Measurements from ENCODE around the gene SLC44A5.
"Not testable (repeated sequence)": the region's sequence is repeated elsewhere in the genome, so short reads cannot be mapped to it uniquely, and the experiment has no call there.

Gene SLC44A5

GRCh38 chr1:75273110-75273509 is 337.8 kb downstream of the SLC44A5 start:
- Mint-ChIP-seq H3K4me3 (no peak overlapping the region), H3K27me3 (peaks cover 16% of the 10 kb centered on the region), H3K9me3 (peaks cover 0 to 4% of the 10 kb centered on the region in 2 donors), H3K4me1 (no peaks in the 10 kb centered on the region), H3K27ac (no peak overlapping the region)
- DNase-seq (no peak), ATAC-seq (no peak)

DNA sequence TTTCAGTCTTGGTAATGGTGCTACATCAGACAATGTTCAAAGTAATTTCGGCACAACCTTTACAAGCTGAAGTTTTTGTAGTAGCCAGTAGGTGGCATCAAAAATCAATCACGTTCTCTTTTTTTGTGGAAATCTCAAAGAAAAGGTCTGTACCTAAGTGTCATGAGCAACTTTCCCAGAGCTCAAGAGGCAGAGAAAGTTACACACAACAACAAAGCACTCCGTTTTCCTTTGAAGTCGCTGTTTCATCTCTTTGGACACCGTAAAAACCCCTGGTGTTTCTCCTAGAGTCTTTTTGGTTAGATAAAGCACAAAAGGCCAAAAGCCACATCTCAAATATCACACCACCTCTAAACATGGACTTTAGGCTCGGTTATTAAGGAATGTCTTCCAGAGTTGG is 345.1 kb downstream of the SLC44A5 start:
- H3K27ac Mint-ChIP-seq, result no peak overlapping the region
- ATAC-seq (peak; percentile 40), DNase-seq (no peak)
- peaks cover 0 to 4% of the 10 kb centered on the region in 2 donors for H3K9me3 Mint-ChIP-seq
- H3K4me1 Mint-ChIP-seq, result no peaks in the 10 kb centered on the region
- H3K4me3 Mint-ChIP-seq, result no peak overlapping the region
- H3K27me3 Mint-ChIP-seq, result no peaks in the 10 kb centered on the region

GRCh38 chr1:75264112-75264511 is 346.8 kb downstream of the SLC44A5 start:
- no peaks in the 10 kb centered on the region for H3K9me3 Mint-ChIP-seq
- ATAC-seq (no peak), DNase-seq (no peak)
- H3K4me3 Mint-ChIP-seq, result no peak overlapping the region
- H3K27me3 Mint-ChIP-seq, result no peaks in the 10 kb centered on the region
- no peak overlapping the region for H3K27ac Mint-ChIP-seq
- no peaks in the 10 kb centered on the region for H3K4me1 Mint-ChIP-seq

- not testable (repeated sequence) for H3K27ac Mint-ChIP-seq, H3K4me3 Mint-ChIP-seq, H3K4me1 Mint-ChIP-seq, H3K9me3 Mint-ChIP-seq, DNase-seq, H3K27me3 Mint-ChIP-seq, ATAC-seq
Observed at GRCh38 chr1:75263616-75264015, 347.3 kb downstream of the SLC44A5 start.

GRCh38 chr1:75261946-75262345 is 349.0 kb downstream of the SLC44A5 start:
- not testable (repeated sequence) for H3K4me1 Mint-ChIP-seq, H3K27ac Mint-ChIP-seq, H3K4me3 Mint-ChIP-seq, H3K9me3 Mint-ChIP-seq, H3K27me3 Mint-ChIP-seq, DNase-seq, ATAC-seq

- no peak for DNase-seq
- H3K4me3 Mint-ChIP-seq, result no peak overlapping the region
- ATAC-seq, result no peak
- no peaks in the 10 kb centered on the region for H3K9me3 Mint-ChIP-seq
- H3K27ac Mint-ChIP-seq, result no peak overlapping the region
- H3K27me3 Mint-ChIP-seq, result no peaks in the 10 kb centered on the region
- H3K4me1 Mint-ChIP-seq, result no peaks in the 10 kb centered on the region
Observed at GRCh38 chr1:75258351-75258750, 352.6 kb downstream of the SLC44A5 start.

GRCh38 chr1:75257424-75257823 is 353.5 kb downstream of the SLC44A5 start:
- no peak for DNase-seq
- Mint-ChIP-seq H3K9me3 (no peaks in the 10 kb centered on the region), H3K27ac (no peak overlapping the region), H3K27me3 (no peaks in the 10 kb centered on the region), H3K4me3 (no peak overlapping the region), H3K4me1 (no peaks in the 10 kb centered on the region)
- ATAC-seq, result no peak

DNA sequence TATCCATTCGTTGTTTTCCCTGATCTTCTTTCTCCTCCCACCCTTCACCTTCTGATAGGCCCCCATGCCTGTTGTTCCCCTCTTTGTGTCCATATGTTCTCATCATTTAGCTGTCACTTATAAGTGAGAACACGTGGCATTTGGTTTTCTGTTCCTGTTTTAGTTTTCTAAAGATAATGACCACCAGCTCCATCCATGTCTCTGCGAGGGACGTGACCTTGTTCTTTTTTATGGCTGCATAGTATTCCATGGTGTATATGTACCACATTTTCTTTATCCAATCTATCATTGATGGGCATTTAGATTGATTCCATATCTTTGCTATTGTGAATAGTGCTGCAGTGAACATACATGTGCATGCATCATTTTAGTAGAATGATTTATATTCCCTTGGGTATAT is 360.8 kb downstream of the SLC44A5 start:
- H3K27ac Mint-ChIP-seq, H3K4me1 Mint-ChIP-seq, H3K27me3 Mint-ChIP-seq, H3K4me3 Mint-ChIP-seq, H3K9me3 Mint-ChIP-seq, DNase-seq, ATAC-seq: not testable (repeated sequence)

DNA sequence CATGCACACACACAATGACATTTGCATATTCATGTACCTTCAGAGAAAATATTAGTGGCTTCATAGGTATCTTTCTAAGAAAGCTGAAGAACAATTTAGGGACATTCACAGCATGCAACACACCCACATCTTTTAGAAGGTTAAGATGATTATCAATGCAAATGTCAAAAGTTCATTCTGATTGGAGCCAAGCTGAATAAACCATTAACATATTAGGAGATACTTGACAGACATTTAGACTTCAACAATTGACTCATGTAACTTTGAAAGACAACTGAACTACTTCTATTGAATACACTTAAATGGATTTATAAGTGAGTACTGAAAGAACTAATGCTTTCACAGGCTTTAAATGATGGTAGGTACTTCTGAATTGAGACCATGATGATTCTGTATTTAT is 365.7 kb downstream of the SLC44A5 start:
- H3K27ac Mint-ChIP-seq, result no peak overlapping the region
- ATAC-seq (no peak), DNase-seq (no peak)
- H3K4me3 Mint-ChIP-seq, result no peak overlapping the region
- no peaks in the 10 kb centered on the region for H3K27me3 Mint-ChIP-seq
- H3K9me3 Mint-ChIP-seq, result no peaks in the 10 kb centered on the region
- H3K4me1 Mint-ChIP-seq, result no peaks in the 10 kb centered on the region

DNA sequence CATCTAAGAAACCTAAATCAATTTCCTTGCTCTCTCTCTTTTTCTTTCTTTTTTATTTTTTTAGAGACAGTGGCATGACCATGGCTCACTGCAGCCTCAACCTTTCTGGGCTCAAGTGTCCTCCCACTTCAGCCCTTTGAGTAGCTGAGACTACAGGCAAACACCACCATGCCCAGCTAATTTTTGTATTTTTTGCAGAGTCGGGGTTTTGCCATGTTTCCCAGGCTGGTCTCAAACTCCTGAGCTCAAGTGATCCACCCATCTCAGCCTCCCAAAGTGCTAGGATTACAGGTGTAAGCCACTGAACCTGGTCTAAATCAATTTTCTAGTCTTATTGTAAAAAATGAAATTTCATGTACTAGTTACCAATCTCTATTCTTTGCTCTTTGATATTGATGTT is 367.8 kb downstream of the SLC44A5 start:
- H3K9me3 Mint-ChIP-seq, result no peaks in the 10 kb centered on the region
- DNase-seq (no peak), ATAC-seq (no peak)
- H3K4me1 Mint-ChIP-seq, result no peaks in the 10 kb centered on the region
- H3K4me3 Mint-ChIP-seq, result no peak overlapping the region
- H3K27ac Mint-ChIP-seq, result no peak overlapping the region
- H3K27me3 Mint-ChIP-seq, result no peaks in the 10 kb centered on the region

DNA sequence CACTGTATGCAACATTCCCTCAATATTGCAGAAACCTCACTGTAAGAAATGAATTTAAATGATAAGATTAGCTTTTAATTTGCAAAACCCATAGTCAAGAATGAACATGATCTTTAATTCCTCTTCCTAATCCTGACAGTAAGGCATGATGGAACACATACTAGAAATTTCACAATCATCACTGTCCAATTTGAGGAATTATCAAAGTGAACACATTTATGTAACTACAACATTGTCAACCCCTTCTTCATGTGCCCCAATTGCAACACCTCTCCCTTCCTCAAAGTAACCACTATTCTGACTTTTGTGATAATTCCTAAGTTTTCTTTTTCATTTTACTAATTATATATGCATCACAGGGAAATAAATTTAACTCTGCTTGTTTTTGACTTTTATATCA is 373.6 kb downstream of the SLC44A5 start:
- H3K4me3 Mint-ChIP-seq, result no peak overlapping the region
- ATAC-seq (no peak), DNase-seq (no peak)
- peak overlapping the region in 1 of 2 donors; percentile 79 for H3K27ac Mint-ChIP-seq
- no peaks in the 10 kb centered on the region for H3K9me3 Mint-ChIP-seq
- H3K4me1 Mint-ChIP-seq, result no peaks in the 10 kb centered on the region
- H3K27me3 Mint-ChIP-seq, result no peaks in the 10 kb centered on the region

DNA sequence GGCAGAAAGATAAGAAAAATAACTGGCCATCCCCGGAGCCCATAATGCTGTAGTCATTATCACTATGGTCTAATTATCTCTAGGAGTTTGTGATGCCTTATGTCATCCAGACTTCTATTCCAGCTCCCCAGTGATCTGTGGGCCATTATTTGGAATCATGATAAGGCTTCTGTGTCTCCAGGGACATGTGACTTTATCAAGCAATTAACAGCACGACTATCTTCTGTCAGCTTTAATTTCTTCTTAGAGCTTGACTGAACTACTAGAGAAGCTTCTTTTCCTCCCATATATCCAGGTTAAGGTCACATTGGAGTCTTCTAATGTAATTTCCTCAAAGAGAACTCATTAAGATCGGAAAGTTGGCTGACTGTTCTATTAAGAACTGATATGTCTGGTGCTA is 376.4 kb downstream of the SLC44A5 start:
- Mint-ChIP-seq H3K4me3 (no peak overlapping the region), H3K27ac (no peak overlapping the region), H3K27me3 (no peaks in the 10 kb centered on the region), H3K9me3 (no peaks in the 10 kb centered on the region), H3K4me1 (no peaks in the 10 kb centered on the region)
- ATAC-seq (no peak), DNase-seq (no peak)

DNA sequence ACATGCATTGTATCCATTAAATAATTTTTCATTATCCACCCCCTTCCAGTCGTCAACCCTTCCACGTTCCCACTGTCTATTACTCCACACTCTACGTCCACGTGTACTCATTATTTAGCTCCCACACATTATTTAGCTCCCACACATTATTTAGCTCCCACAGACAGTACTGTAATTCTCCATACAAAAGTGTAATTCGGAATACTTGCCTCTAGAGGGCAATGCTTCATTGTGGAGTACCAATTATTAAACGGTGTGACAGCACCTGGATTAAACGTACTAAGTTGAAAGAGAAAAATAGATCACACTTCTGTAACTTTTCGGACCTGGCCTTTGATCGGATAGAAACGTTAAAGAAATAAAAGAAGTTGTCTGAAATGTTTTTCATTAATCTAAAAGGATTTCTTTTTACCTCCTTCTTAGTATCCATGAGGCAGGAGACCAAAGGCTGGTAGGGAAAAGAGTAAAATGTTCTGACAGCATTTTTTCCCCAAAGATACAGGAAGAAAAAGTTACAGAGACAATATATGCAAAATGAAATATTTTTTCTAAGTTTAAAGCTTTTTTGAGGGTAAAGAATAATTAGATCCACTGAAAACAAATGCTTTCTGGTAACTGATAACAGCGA is 377.5 kb downstream of the SLC44A5 start:
- DNase-seq, result no peak
- H3K27me3 Mint-ChIP-seq, result no peaks in the 10 kb centered on the region
- ATAC-seq, result peak; percentile 74

DNA sequence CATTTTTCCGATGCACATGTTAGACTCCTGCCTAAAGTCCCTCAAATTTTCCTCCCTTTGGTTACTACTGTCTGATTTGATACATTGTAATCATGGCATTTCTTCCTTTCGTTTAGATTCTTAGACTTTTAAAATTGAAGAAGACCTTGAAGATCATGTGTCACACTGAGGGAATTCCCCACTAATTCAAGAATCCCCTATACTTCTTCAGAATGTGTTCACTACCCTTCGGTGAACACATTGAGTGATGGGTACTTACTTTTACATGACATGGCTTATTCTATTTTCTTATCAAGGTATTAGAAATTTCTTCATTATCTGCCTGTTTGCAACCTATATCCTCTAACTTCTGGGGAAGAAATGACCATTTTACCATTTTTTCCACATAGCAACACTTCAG is 390.8 kb downstream of the SLC44A5 start:
- Mint-ChIP-seq H3K4me3 (no peak overlapping the region), H3K27ac (no peak overlapping the region), H3K27me3 (no peaks in the 10 kb centered on the region), H3K4me1 (no peaks in the 10 kb centered on the region), H3K9me3 (no peaks in the 10 kb centered on the region)
- DNase-seq (no peak), ATAC-seq (no peak)

More for the DNA sequence above, 377.5 kb downstream of the SLC44A5 start:
- Mint-ChIP-seq H3K9me3 (no peaks in the 10 kb centered on the region), H3K4me1 (no peaks in the 10 kb centered on the region), H3K27ac (no peak overlapping the region), H3K4me3 (no peak overlapping the region)

DNA sequence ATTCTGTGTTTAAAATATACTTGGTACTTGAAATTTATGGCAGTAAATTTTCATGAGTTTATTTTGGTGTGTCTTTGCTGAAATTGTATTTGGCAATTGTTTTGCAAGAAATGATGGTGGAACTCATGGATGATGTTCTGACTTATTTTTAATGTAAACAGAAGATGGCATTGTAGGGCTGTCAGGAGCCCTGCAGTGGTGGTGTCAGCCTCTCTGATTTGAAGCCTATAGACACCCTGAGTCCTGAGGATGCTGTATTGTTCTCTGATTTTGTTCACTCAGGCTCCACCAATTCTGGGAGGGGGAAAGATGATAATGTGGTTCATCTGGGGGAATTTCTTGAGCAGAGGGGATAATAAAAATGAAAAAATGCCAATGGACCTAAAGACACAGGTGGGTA is 396.9 kb downstream of the SLC44A5 start:
- no peak overlapping the region for H3K27ac Mint-ChIP-seq
- no peaks in the 10 kb centered on the region for H3K9me3 Mint-ChIP-seq
- H3K4me1 Mint-ChIP-seq, result no peaks in the 10 kb centered on the region
- ATAC-seq (no peak), DNase-seq (no peak)
- no peaks in the 10 kb centered on the region for H3K27me3 Mint-ChIP-seq
- no peak overlapping the region for H3K4me3 Mint-ChIP-seq

GRCh38 chr1:75211648-75212047 is 399.3 kb downstream of the SLC44A5 start:
- ATAC-seq (no peak), DNase-seq (no peak)
- Mint-ChIP-seq H3K27ac (no peak overlapping the region), H3K4me3 (no peak overlapping the region), H3K27me3 (no peaks in the 10 kb centered on the region), H3K4me1 (no peaks in the 10 kb centered on the region), H3K9me3 (no peaks in the 10 kb centered on the region)

- Mint-ChIP-seq H3K4me1 (no peaks in the 10 kb centered on the region), H3K9me3 (no peaks in the 10 kb centered on the region), H3K27ac (no peak overlapping the region), H3K27me3 (no peaks in the 10 kb centered on the region), H3K4me3 (no peak overlapping the region)
- no peak for DNase-seq
- ATAC-seq, result no peak
Observed at GRCh38 chr1:75208862-75209261, 402.1 kb downstream of the SLC44A5 start.
